ENCODE measurements around the gene ZNF593OS.

The ZNF593OS gene

GRCh38 chr1:26189331-26189730, 17.7 kb upstream of the ZNF593OS start:
- no CpG with 5 or more reads among the region's 6 CpGs for WGBS (ENCODE audit: extremely low coverage, insufficient coverage, insufficient read length)
- no peak overlapping the region for H3K27ac ChIP-seq (ENCODE audit: low read depth, low read length)
- no peak overlapping the region for H2AK5ac ChIP-seq (ENCODE audit: low read length)
- H4K91ac ChIP-seq (ENCODE audit: low read depth, low read length), result no peak overlapping the region
- no peaks in the 10 kb centered on the region for H3K79me2 ChIP-seq (ENCODE audit: control insufficient read depth, insufficient read depth, low read length, poor library complexity)
- peaks cover 3% of the 10 kb centered on the region for H3K9me3 ChIP-seq (ENCODE audit: insufficient read depth, low read depth, low read length)
- no peak overlapping the region for H3K4me2 ChIP-seq (ENCODE audit: low read length)
- H3K14ac ChIP-seq (ENCODE audit: low read length), result no peak overlapping the region
- H3K9ac ChIP-seq (ENCODE audit: low read length), result no peak overlapping the region
- DNase-seq, result no peak
- H4K8ac ChIP-seq (ENCODE audit: low read depth, low read length), result no peak overlapping the region
- H3K27me3 ChIP-seq (ENCODE audit: insufficient read depth, low read length), result no peaks in the 10 kb centered on the region
- no peak overlapping the region for H3K18ac ChIP-seq (ENCODE audit: low read length)
- no peak overlapping the region for H3K4me3 ChIP-seq (ENCODE audit: low read depth, low read length)
- peaks cover 29 to 35% of the 10 kb centered on the region in 2 experiments for H3K36me3 ChIP-seq (ENCODE audit: control insufficient read depth in 1 of 2, insufficient read depth in 2 of 2, low read length in 2 of 2)
- no peaks in the 10 kb centered on the region for H3K4me1 ChIP-seq (ENCODE audit: control insufficient read depth in 1 of 2, insufficient read depth in 2 of 2, low read length in 2 of 2)
- no peak overlapping the region for H2BK120ac ChIP-seq (ENCODE audit: insufficient read depth, low read length, poor library complexity)
- no peak overlapping the region for H2BK5ac ChIP-seq (ENCODE audit: low read depth, low read length, poor library complexity)
- H2BK12ac ChIP-seq (ENCODE audit: low read length), result no peak overlapping the region
- no peak overlapping the region for H3K4ac ChIP-seq (ENCODE audit: low read depth, low read length)
- H3K23ac ChIP-seq (ENCODE audit: low read length), result no peak overlapping the region
- H4K12ac ChIP-seq (ENCODE audit: low read depth, low read length), result no peak overlapping the region
- no peaks in the 10 kb centered on the region for H3K79me1 ChIP-seq (ENCODE audit: low read length)
- no peak overlapping the region for H2AFZ ChIP-seq (ENCODE audit: insufficient read depth, low read length, poor library complexity)

GRCh38 chr1:26188477-26188876, 16.8 kb upstream of the ZNF593OS start:
- Histone ChIP-seq H3K4ac (ENCODE audit: low read depth, low read length) (no peak overlapping the region), H3K9ac (ENCODE audit: low read length) (no peak overlapping the region), H2AK5ac (ENCODE audit: low read length) (no peak overlapping the region), H4K8ac (ENCODE audit: low read depth, low read length) (no peak overlapping the region), H3K27me3 (ENCODE audit: insufficient read depth, low read length) (no peaks in the 10 kb centered on the region), H3K23ac (ENCODE audit: low read length) (no peak overlapping the region), H4K12ac (ENCODE audit: low read depth, low read length) (no peak overlapping the region), H3K9me3 (ENCODE audit: insufficient read depth, low read depth, low read length) (peaks cover 3% of the 10 kb centered on the region), H3K79me1 (ENCODE audit: low read length) (no peaks in the 10 kb centered on the region), H3K36me3 (ENCODE audit: control insufficient read depth in 1 of 2, insufficient read depth in 2 of 2, low read length in 2 of 2) (peaks cover 31 to 41% of the 10 kb centered on the region in 2 experiments), H3K79me2 (ENCODE audit: control insufficient read depth, insufficient read depth, low read length, poor library complexity) (no peaks in the 10 kb centered on the region), H2AFZ (ENCODE audit: insufficient read depth, low read length, poor library complexity) (no peak overlapping the region), H3K4me3 (ENCODE audit: low read depth, low read length) (no peak overlapping the region), H3K14ac (ENCODE audit: low read length) (no peak overlapping the region), H2BK5ac (ENCODE audit: low read depth, low read length, poor library complexity) (no peak overlapping the region), H2BK12ac (ENCODE audit: low read length) (no peak overlapping the region), H4K91ac (ENCODE audit: low read depth, low read length) (no peak overlapping the region), H3K27ac (ENCODE audit: low read depth, low read length) (no peak overlapping the region), H3K4me1 (ENCODE audit: control insufficient read depth in 1 of 2, insufficient read depth in 2 of 2, low read length in 2 of 2) (no peaks in the 10 kb centered on the region), H3K4me2 (ENCODE audit: low read length) (no peak overlapping the region), H2BK120ac (ENCODE audit: insufficient read depth, low read length, poor library complexity) (no peak overlapping the region), H3K18ac (ENCODE audit: low read length) (no peak overlapping the region)
- WGBS (ENCODE audit: extremely low coverage, insufficient coverage, insufficient read length), result no CpG with 5 or more reads among the region's 8 CpGs
- DNase-seq, result no peak

- Histone ChIP-seq H4K12ac (ENCODE audit: low read depth, low read length) (no peak overlapping the region), H3K4me3 (ENCODE audit: low read depth, low read length) (no peak overlapping the region)
- no CpG with 5 or more reads among the region's 6 CpGs for WGBS (ENCODE audit: extremely low coverage, insufficient coverage, insufficient read length)
These were observed 16.2 kb upstream of the ZNF593OS start for GRCh38 chr1:26187882-26188281.

GRCh38 chr1:26184883-26185282, 13.3 kb upstream of the ZNF593OS start:
- H3K9me3 ChIP-seq (ENCODE audit: insufficient read depth, low read depth, low read length), result peaks cover 1% of the 10 kb centered on the region
- no peak overlapping the region for H2AK5ac ChIP-seq (ENCODE audit: low read length)
- no peak overlapping the region for H2BK120ac ChIP-seq (ENCODE audit: insufficient read depth, low read length, poor library complexity)
- H3K27me3 ChIP-seq (ENCODE audit: insufficient read depth, low read length), result no peaks in the 10 kb centered on the region
- H4K8ac ChIP-seq (ENCODE audit: low read depth, low read length), result no peak overlapping the region
- H2BK12ac ChIP-seq (ENCODE audit: low read length), result no peak overlapping the region
- no CpG with 5 or more reads among the region's 21 CpGs for WGBS (ENCODE audit: extremely low coverage, insufficient coverage, insufficient read length)
- DNase-seq, result no peak
- H2AFZ ChIP-seq (ENCODE audit: insufficient read depth, low read length, poor library complexity), result no peak overlapping the region
- H3K4me2 ChIP-seq (ENCODE audit: low read length), result no peak overlapping the region
- no peak overlapping the region for H3K18ac ChIP-seq (ENCODE audit: low read length)
- no peaks in the 10 kb centered on the region for H3K79me1 ChIP-seq (ENCODE audit: low read length)
- no peak overlapping the region for H3K4me3 ChIP-seq (ENCODE audit: low read depth, low read length)
- peaks cover 54 to 60% of the 10 kb centered on the region in 2 experiments for H3K36me3 ChIP-seq (ENCODE audit: control insufficient read depth in 1 of 2, insufficient read depth in 2 of 2, low read length in 2 of 2)
- no peak overlapping the region for H3K27ac ChIP-seq (ENCODE audit: low read depth, low read length)
- H3K9ac ChIP-seq (ENCODE audit: low read length), result no peak overlapping the region
- no peaks in the 10 kb centered on the region for H3K79me2 ChIP-seq (ENCODE audit: control insufficient read depth, insufficient read depth, low read length, poor library complexity)
- H3K14ac ChIP-seq (ENCODE audit: low read length), result no peak overlapping the region
- H4K91ac ChIP-seq (ENCODE audit: low read depth, low read length), result no peak overlapping the region
- no peak overlapping the region for H3K23ac ChIP-seq (ENCODE audit: low read length)
- no peak overlapping the region for H4K12ac ChIP-seq (ENCODE audit: low read depth, low read length)
- no peak overlapping the region for H3K4ac ChIP-seq (ENCODE audit: low read depth, low read length)
- H3K4me1 ChIP-seq (ENCODE audit: control insufficient read depth in 1 of 2, insufficient read depth in 2 of 2, low read length in 2 of 2), result no peaks in the 10 kb centered on the region
- no peak overlapping the region for H2BK5ac ChIP-seq (ENCODE audit: low read depth, low read length, poor library complexity)

More at GRCh38 chr1:26187882-26188281, 16.2 kb upstream of the ZNF593OS start:
- Histone ChIP-seq H3K4ac (ENCODE audit: low read depth, low read length) (no peak overlapping the region), H2BK120ac (ENCODE audit: insufficient read depth, low read length, poor library complexity) (no peak overlapping the region), H3K9me3 (ENCODE audit: insufficient read depth, low read depth, low read length) (peaks cover 3% of the 10 kb centered on the region), H2AK5ac (ENCODE audit: low read length) (no peak overlapping the region), H2AFZ (ENCODE audit: insufficient read depth, low read length, poor library complexity) (no peak overlapping the region), H3K14ac (ENCODE audit: low read length) (no peak overlapping the region), H4K8ac (ENCODE audit: low read depth, low read length) (no peak overlapping the region), H3K18ac (ENCODE audit: low read length) (no peak overlapping the region), H3K36me3 (ENCODE audit: control insufficient read depth in 1 of 2, insufficient read depth in 2 of 2, low read length in 2 of 2) (peaks cover 36 to 47% of the 10 kb centered on the region in 2 experiments), H2BK12ac (ENCODE audit: low read length) (no peak overlapping the region), H3K4me1 (ENCODE audit: control insufficient read depth in 1 of 2, insufficient read depth in 2 of 2, low read length in 2 of 2) (no peaks in the 10 kb centered on the region), H3K79me2 (ENCODE audit: control insufficient read depth, insufficient read depth, low read length, poor library complexity) (no peaks in the 10 kb centered on the region), H2BK5ac (ENCODE audit: low read depth, low read length, poor library complexity) (no peak overlapping the region), H3K23ac (ENCODE audit: low read length) (no peak overlapping the region), H3K4me2 (ENCODE audit: low read length) (no peak overlapping the region), H3K9ac (ENCODE audit: low read length) (no peak overlapping the region), H3K79me1 (ENCODE audit: low read length) (no peaks in the 10 kb centered on the region), H3K27ac (ENCODE audit: low read depth, low read length) (no peak overlapping the region), H4K91ac (ENCODE audit: low read depth, low read length) (no peak overlapping the region), H3K27me3 (ENCODE audit: insufficient read depth, low read length) (no peaks in the 10 kb centered on the region)
- DNase-seq, result no peak

All from trophoblast cell (in vitro differentiated cells and primary cell).